ENCODE measurements around the gene SMIM35. TPM values are rescaled to one million over a fixed set of nuclear protein-coding genes. Genes with fewer than 3 reads are reported as not detected.

Gene SMIM35
- total RNA-seq, 1 experiment from 2014 or later: not detected

GRCh38 chr11:117976445-117976844, 110.3 kb downstream of the SMIM35 start:
- Mint-ChIP-seq H3K4me3 (no peak overlapping the region), H3K4me1 (peaks cover 5% of the 10 kb centered on the region), H3K36me3 (no peaks in the 10 kb centered on the region), H3K9me3 (no peaks in the 10 kb centered on the region), H3K27me3 (ENCODE audit: low read depth) (peaks cover 2% of the 10 kb centered on the region), H3K27ac (no peak overlapping the region)
- ATAC-seq: no peak
- POLR2A ChIA-PET: no interaction called here
- TF ChIP-seq, protein P1, sequence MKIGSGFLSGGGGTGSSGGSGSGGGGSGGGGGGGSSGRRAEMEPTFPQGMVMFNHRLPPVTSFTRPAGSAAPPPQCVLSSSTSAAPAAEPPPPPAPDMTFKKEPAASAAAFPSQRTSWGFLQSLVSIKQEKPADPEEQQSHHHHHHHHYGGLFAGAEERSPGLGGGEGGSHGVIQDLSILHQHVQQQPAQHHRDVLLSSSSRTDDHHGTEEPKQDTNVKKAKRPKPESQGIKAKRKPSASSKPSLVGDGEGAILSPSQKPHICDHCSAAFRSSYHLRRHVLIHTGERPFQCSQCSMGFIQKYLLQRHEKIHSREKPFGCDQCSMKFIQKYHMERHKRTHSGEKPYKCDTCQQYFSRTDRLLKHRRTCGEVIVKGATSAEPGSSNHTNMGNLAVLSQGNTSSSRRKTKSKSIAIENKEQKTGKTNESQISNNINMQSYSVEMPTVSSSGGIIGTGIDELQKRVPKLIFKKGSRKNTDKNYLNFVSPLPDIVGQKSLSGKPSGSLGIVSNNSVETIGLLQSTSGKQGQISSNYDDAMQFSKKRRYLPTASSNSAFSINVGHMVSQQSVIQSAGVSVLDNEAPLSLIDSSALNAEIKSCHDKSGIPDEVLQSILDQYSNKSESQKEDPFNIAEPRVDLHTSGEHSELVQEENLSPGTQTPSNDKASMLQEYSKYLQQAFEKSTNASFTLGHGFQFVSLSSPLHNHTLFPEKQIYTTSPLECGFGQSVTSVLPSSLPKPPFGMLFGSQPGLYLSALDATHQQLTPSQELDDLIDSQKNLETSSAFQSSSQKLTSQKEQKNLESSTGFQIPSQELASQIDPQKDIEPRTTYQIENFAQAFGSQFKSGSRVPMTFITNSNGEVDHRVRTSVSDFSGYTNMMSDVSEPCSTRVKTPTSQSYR (CRISPR knock-in tag; IDR thresholded peaks at IDR 0.05): no peak
- TF ChIP-seq ZNF416 (CRISPR knock-in tag; IDR thresholded peaks at IDR 0.05): no peak
- no peak for TF ChIP-seq SOX15 (CRISPR knock-in tag; IDR thresholded peaks at IDR 0.05)
- TF ChIP-seq, protein P2, sequence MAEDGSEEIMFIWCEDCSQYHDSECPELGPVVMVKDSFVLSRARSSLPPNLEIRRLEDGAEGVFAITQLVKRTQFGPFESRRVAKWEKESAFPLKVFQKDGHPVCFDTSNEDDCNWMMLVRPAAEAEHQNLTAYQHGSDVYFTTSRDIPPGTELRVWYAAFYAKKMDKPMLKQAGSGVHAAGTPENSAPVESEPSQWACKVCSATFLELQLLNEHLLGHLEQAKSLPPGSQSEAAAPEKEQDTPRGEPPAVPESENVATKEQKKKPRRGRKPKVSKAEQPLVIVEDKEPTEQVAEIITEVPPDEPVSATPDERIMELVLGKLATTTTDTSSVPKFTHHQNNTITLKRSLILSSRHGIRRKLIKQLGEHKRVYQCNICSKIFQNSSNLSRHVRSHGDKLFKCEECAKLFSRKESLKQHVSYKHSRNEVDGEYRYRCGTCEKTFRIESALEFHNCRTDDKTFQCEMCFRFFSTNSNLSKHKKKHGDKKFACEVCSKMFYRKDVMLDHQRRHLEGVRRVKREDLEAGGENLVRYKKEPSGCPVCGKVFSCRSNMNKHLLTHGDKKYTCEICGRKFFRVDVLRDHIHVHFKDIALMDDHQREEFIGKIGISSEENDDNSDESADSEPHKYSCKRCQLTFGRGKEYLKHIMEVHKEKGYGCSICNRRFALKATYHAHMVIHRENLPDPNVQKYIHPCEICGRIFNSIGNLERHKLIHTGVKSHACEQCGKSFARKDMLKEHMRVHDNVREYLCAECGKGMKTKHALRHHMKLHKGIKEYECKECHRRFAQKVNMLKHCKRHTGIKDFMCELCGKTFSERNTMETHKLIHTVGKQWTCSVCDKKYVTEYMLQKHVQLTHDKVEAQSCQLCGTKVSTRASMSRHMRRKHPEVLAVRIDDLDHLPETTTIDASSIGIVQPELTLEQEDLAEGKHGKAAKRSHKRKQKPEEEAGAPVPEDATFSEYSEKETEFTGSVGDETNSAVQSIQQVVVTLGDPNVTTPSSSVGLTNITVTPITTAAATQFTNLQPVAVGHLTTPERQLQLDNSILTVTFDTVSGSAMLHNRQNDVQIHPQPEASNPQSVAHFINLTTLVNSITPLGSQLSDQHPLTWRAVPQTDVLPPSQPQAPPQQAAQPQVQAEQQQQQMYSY (CRISPR knock-in tag; IDR thresholded peaks at IDR 0.05): no peak
- no peak for TF ChIP-seq FOXP1 (CRISPR knock-in tag; IDR thresholded peaks at IDR 0.05; ENCODE audit: borderline replicate concordance)
- TF ChIP-seq, protein P3, sequence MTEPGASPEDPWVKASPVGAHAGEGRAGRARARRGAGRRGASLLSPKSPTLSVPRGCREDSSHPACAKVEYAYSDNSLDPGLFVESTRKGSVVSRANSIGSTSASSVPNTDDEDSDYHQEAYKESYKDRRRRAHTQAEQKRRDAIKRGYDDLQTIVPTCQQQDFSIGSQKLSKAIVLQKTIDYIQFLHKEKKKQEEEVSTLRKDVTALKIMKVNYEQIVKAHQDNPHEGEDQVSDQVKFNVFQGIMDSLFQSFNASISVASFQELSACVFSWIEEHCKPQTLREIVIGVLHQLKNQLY (CRISPR knock-in tag; IDR thresholded peaks at IDR 0.05): no peak
- no peak for TF ChIP-seq CDX4 (CRISPR knock-in tag; IDR thresholded peaks at IDR 0.05; ENCODE audit: borderline replicate concordance)
- no peak for TF ChIP-seq E2F5 (CRISPR knock-in tag; IDR thresholded peaks at IDR 0.05)
- TF ChIP-seq ZNF121 (CRISPR knock-in tag; IDR thresholded peaks at IDR 0.05): no peak
- TF ChIP-seq ATF1 (CRISPR knock-in tag; IDR thresholded peaks at IDR 0.05): no peak
- TF ChIP-seq ZNF232 (CRISPR knock-in tag; IDR thresholded peaks at IDR 0.05): no peak
- no peak for TF ChIP-seq PRRX2 (CRISPR knock-in tag; IDR thresholded peaks at IDR 0.05)
- CTCF ChIA-PET: interaction anchor here (1.5 to 3.1 kb wide), 2 partner anchors 29 to 78 kb away, joined by 4 to 10 read pairs; no protein-coding TSS in a partner anchor
- no peak for DNase-seq (ENCODE audit: low spot score)

DNA sequence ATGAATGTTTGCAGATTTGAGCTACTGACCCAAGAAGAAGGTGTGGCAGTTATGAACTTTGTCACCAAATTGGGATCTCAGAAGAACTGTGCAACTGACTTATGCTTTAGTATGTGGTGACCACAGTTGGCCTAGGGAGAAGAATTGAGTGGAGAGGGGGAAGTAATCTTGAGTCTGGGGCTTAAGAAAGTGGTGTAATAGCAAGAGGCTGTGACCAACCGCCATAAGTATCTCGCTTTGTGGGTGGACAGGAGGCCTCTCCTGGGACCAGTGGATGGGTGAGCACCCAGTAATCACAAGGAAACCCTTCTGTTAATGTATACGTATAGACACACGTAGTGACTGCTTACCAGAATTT, 113.3 kb downstream of the SMIM35 start:
- CTCF ChIA-PET: no interaction called here
- H3K27me3 Mint-ChIP-seq (ENCODE audit: low read depth): no peaks in the 10 kb centered on the region
- no peak overlapping the region for H3K27ac Mint-ChIP-seq
- H3K9me3 Mint-ChIP-seq: no peaks in the 10 kb centered on the region
- H3K36me3 Mint-ChIP-seq: no peaks in the 10 kb centered on the region
- no peak for ATAC-seq
- DNase-seq (ENCODE audit: low spot score): no peak
- POLR2A ChIA-PET: no interaction called here
- no peaks in the 10 kb centered on the region for H3K4me1 Mint-ChIP-seq
- no peak overlapping the region for H3K4me3 Mint-ChIP-seq
- TF ChIP-seq NR2C2 (CRISPR knock-in tag; IDR thresholded peaks at IDR 0.05) (no peak), E2F4 (CRISPR knock-in tag; IDR thresholded peaks at IDR 0.05; ENCODE audit: borderline replicate concordance, low read depth) (no peak), ZNF232 (CRISPR knock-in tag; IDR thresholded peaks at IDR 0.05) (no peak), ZNF416 (CRISPR knock-in tag; IDR thresholded peaks at IDR 0.05) (no peak), ZNF671 (CRISPR knock-in tag; IDR thresholded peaks at IDR 0.05) (no peak), RORB (CRISPR knock-in tag; IDR thresholded peaks at IDR 0.05) (no peak), NR3C1 (CRISPR knock-in tag; conservative IDR thresholded peaks at IDR 0.05; ENCODE audit: low read depth) (no peak), AFF4 (CRISPR knock-in tag; IDR thresholded peaks at IDR 0.05; ENCODE audit: borderline replicate concordance) (no peak), JAZF1 (CRISPR knock-in tag; IDR thresholded peaks at IDR 0.05) (no peak)
- TF ChIP-seq, protein P4, sequence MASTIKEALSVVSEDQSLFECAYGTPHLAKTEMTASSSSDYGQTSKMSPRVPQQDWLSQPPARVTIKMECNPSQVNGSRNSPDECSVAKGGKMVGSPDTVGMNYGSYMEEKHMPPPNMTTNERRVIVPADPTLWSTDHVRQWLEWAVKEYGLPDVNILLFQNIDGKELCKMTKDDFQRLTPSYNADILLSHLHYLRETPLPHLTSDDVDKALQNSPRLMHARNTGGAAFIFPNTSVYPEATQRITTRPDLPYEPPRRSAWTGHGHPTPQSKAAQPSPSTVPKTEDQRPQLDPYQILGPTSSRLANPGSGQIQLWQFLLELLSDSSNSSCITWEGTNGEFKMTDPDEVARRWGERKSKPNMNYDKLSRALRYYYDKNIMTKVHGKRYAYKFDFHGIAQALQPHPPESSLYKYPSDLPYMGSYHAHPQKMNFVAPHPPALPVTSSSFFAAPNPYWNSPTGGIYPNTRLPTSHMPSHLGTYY (CRISPR knock-in tag; IDR thresholded peaks at IDR 0.05): no peak
